Heart left ventricle (tissue), 16 donors: ENCODE results near the gene CCDC187. TPM values are rescaled to one million over a fixed set of nuclear protein-coding genes. Genes with fewer than 3 reads are reported as not detected.

Experiments used
- ATAC-seq, 4 donors: fragments of 200-7000 bp; cut with Tn5 transposase; one replicate each; pipeline ENCODE4 v1.9.1; 2020 to 2022; ENCODE audit warnings: moderate library complexity in 4 of 4, mild to moderate bottlenecking in 3 of 4, moderate number of reproducible peaks in 1 of 4
- DNase-seq, 5 donors: peaks; one replicate each; pipeline ENCODE4 v3.0.0-alpha.2; 2020
- H3K27ac ChIP-seq, 12 donors: fragments of 200-600 bp; sonication (generic) in 4 of 12; one replicate each; pipeline versions ENCODE4 v1.5.0 to v1.8.0; 2016 to 2022; ENCODE audit warnings: mild to moderate bottlenecking in 2 of 12
- H3K27me3 ChIP-seq, 9 donors: fragments of 200-600 bp; sonication (generic) in 2 of 9; one replicate each; pipeline versions ENCODE4 v1.5.1 to v1.8.0; 2016 to 2022; ENCODE audit warnings: mild to moderate bottlenecking in 3 of 9
- H3K36me3 ChIP-seq, 9 donors: fragments of 200-600 bp; sonication (generic) in 2 of 9; one replicate each; pipeline versions ENCODE4 v1.5.0 to v1.8.0; 2018 to 2022; ENCODE audit warnings: mild to moderate bottlenecking in 2 of 9
- H3K4me1 ChIP-seq, 12 donors: fragments of 200-600 bp; sonication (generic) in 4 of 12; one replicate each; pipeline versions ENCODE4 v1.5.0 to v1.8.0; 2016 to 2022; ENCODE audit warnings: mild to moderate bottlenecking in 3 of 12
- H3K4me3 ChIP-seq, 12 donors: fragments of 200-600 bp; sonication (generic) in 4 of 12; one replicate each; pipeline versions ENCODE4 v1.5.0 to v1.8.0; 2017 to 2022; ENCODE audit warnings: mild to moderate bottlenecking in 9 of 12, moderate library complexity in 4 of 12
- H3K9me3 ChIP-seq, 12 donors: fragments of 200-600 bp; sonication (generic) in 4 of 12; one replicate each; pipeline versions ENCODE4 v1.5.0 to v1.8.0; 2016 to 2022; ENCODE audit warnings: mild to moderate bottlenecking in 1 of 12
- CTCF ChIP-seq, 12 donors: fragments of 200-600 bp; sonication (generic) in 4 of 12; IDR thresholded peaks; one replicate each; pipeline versions ENCODE4 v1.5.0 to v1.8.0; 2018 to 2022; ENCODE audit warnings: antibody characterized with exemption in 12 of 12, mild to moderate bottlenecking in 5 of 12
- POLR2A ChIP-seq, 2 donors: fragments of 450-650 bp; IDR thresholded peaks; one replicate each; pipeline ENCODE4 v1.6.1; 2017; ENCODE audit warnings: antibody characterized with exemption in 2 of 2, mild to moderate bottlenecking in 2 of 2, moderate library complexity in 2 of 2
- WGBS, 4 donors: extraction: QIAGEN DNeasy Blood & Tissue Kit in 2 of 4; methylation state at CpG; one replicate each; pipeline versions ENCODE4 v1.1.5 to v1.1.7; 2013 to 2018; 5-methylcytosine and 5-hydroxymethylcytosine counted together
- intact Hi-C, 10 donors: fragments of 100-400 bp; cut with DNase I; formaldehyde crosslinking; loops; one replicate each; pipeline versions ENCODE4 v1.11.1 to v1.14.2; 2022
- polyA plus RNA-seq, 2 donors: library from polyadenylated mRNA; stranded (reverse); fragments of 200-250 nt; gene quantifications; one replicate each; pipeline ENCODE4 v1.2.3, GENCODE V29; 2013
- total RNA-seq, 9 donors: library from RNA; depleted of rRNA in 2 of 9; stranded (reverse); fragments of >200 nt in 2 of 9; fragmentation: NEBNext Ultra II Directional in 3 of 9; extraction: Animal tissue kit (Norgen Biotek cat#: 25700) in 3 of 9; gene quantifications; one replicate each; pipeline versions ENCODE4 v1.1.0 to v1.2.4, GENCODE V29; 2016 to 2023
- donor health status: ischemic (EF 13 %, LVEDD 7.1; RV severe dilation, severe dysfunction).
- donor health status: healthy with polysubstance abuse.
- donor health status: DM: no; HTN: yes; CAD: no.
- donor health status: DM: no; HTN: no; CAD: no.
- donor health status: ischemic (EF 25% LVEDD 6.9; RV normal size, moderate dysfunction).
- donor health status: ischemic (EF 25% LVEDD 5.7; RV mildly dilated, moderate dysfunction).
- donor health status: healthy.
- donor health status: DM: yes; HTN: yes; CAD: no.
- donor health status: ischemic (EF 35%, LVEDD 5.7; RV mildly dilated, moderate dysfunction).
- donor health status: nonischemic (EF 11% LVEDD 7.7; RV severe dilation, severe dysfunction).
- donor health status: DM: yes; HTN: yes; CAD: no.
- donor health status: PGD.
- donor health status: ischemic (EF 29% LVEDD 5.4; RV normal size, mild dysfunction).
- donor health status: nonischemic (EF 23%, LVEDD 6.1; RV moderate dilation, normal function).

The CCDC187 gene
- total and polyA plus RNA-seq, 11 donors: 0.04 TPM; not detected in 10

DNA sequence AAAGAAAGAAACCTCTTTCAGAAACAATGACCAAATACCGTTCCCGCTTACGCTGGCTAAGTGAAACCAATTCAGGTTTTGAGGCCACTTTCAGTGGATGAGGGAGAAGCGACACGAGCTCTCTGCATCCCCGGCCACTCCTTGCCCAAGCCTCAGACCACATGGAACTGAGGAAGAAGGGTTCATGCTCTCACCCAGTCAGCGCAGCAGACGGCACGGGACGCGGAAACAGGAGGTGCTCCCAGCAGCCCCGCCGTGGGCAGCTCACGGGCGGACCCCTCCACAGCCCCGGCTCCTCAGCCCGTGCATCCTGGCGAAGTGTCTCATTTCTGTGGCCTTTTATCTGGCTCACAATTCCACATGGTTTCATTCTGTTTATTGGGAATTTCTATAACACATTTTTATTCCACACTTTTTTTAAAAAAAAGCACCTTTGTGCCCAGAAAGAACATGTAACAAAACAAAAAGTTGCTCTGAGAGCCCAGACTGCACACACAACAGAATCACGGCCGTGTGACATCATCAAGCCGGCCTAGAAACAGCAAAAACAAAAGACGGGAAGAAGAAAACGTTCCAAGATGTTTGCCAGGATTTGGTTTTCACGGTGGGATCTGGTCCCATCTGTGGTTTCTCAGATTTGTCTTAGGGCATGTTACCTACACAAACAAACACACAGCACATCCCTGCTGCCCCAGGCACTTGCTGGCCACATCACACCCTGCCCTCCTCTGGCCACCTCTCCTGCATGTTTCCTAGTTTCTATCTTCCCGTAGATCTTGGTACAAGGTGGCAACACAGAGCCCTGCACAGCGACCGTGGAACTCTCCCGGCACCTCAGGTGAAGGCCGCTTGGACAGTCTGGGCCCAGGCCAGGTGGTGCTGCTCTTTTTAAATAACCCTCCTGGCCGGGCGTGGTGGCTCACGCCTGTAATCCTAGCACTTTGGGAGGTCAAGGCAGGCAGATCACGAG lies 74.5 kb downstream of the CCDC187 start:
- DNase-seq (no peak), ATAC-seq (no peak)
- TF ChIP-seq POLR2A (IDR thresholded peaks at IDR 0.05) (no peak), CTCF (IDR thresholded peaks at IDR 0.05) (no peak)
- 85 to 90% (median 89%) methylated on average over 33 of the region's 33 CpGs for WGBS, 4 donors
- H3K9me3 ChIP-seq: no peaks in the 10 kb centered on the region
- H3K36me3 ChIP-seq: peaks cover 0 to 10% (median 3%) of the 10 kb centered on the region in 9 donors
- H3K4me1 ChIP-seq: peaks cover 0 to 8% (median 0%) of the 10 kb centered on the region in 12 donors
- intact Hi-C loops: loop anchor here in 1 of 10 donors (5.0 kb wide), 1 partner anchor 87 kb away; no protein-coding TSS in a partner anchor
- no peak overlapping the region for H3K27ac ChIP-seq
- H3K4me3 ChIP-seq: no peak overlapping the region
- H3K27me3 ChIP-seq: no peaks in the 10 kb centered on the region

DNA sequence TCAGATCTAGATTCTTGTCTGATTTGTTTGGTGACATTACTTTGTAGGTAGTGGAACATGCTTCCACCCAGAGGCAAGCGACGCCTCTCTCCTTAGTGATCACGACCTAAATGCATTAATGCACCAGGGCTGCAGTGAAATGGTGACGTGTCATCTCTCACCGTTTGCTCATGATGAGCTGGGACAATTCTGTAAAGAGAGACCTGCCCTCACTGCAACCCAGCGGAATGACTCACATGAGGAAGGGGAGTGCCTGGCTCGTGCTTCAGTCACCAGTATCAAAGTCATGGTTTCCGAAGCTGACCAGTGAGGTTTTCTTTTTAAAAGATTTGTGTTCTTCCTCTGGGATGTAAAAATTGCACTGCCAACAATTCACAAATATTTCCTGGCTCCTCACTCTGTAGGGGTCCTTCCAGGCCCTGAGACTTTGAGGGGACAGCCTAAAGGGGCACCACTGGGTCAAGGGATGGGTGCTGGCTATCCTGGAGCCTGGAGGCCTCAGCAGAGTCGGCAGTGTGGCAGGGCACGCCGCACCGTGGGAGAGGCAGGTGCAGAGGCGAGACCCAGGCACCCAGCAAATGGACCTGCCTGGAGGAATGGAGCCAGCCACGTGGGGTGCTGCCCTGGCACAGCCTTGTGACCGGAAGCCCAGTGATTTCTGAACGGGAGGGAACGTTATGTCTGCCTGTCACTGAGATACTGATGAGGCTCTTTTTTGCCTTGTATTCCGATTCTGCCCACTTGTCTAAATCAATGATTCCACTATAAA lies 75.6 kb downstream of the CCDC187 start:
- DNase-seq (no peak), ATAC-seq (no peak)
- Histone ChIP-seq H3K4me1 (peaks cover 0 to 8% (median 0%) of the 10 kb centered on the region in 12 donors), H3K4me3 (no peak overlapping the region), H3K27me3 (no peaks in the 10 kb centered on the region), H3K36me3 (peaks cover 0 to 21% (median 14%) of the 10 kb centered on the region in 9 donors), H3K9me3 (no peaks in the 10 kb centered on the region), H3K27ac (no peak overlapping the region)
- WGBS, 4 donors: 83 to 90% (median 86%) methylated on average over 18 of the region's 18 CpGs
- intact Hi-C loops: loop anchor here in 1 of 10 donors (5.0 kb wide), 1 partner anchor 86 kb away; no protein-coding TSS in a partner anchor
- TF ChIP-seq CTCF (IDR thresholded peaks at IDR 0.05) (no peak), POLR2A (IDR thresholded peaks at IDR 0.05) (no peak)

GRCh38 chr9:136226680-136227407 lies 77.0 kb downstream of the CCDC187 start:
- Histone ChIP-seq H3K36me3 (peaks cover 0 to 35% (median 22%) of the 10 kb centered on the region in 9 donors), H3K4me1 (no peaks in the 10 kb centered on the region), H3K9me3 (no peaks in the 10 kb centered on the region), H3K4me3 (no peak overlapping the region), H3K27ac (no peak overlapping the region), H3K27me3 (no peaks in the 10 kb centered on the region)
- 91 to 94% (median 92%) methylated on average over 30 of the region's 30 CpGs for WGBS, 4 donors
- no peak for ATAC-seq
- intact Hi-C loops: loop anchor here in 1 of 10 donors (5.0 kb wide), 1 partner anchor 85 kb away; no protein-coding TSS in a partner anchor
- no peak for DNase-seq
- no peak for TF ChIP-seq CTCF (IDR thresholded peaks at IDR 0.05)
- no peak for TF ChIP-seq POLR2A (IDR thresholded peaks at IDR 0.05)
